Stimulated activated CD8-positive, alpha-beta memory T cell treated with anti-CD3 and anti-CD28 coated beads, Interleukin-2, amount 100 ng/mL, for 48 hours (primary cell): ENCODE data around the gene AKR1A1.
"Not testable (repeated sequence)": the region's sequence is repeated elsewhere in the genome, so short reads cannot be mapped to it uniquely, and the experiment has no call there.

Experiments used
- DNase-seq, 2 donors: peaks; one replicate each; pipeline ENCODE4 v3.0.0-alpha.2; 2020; ENCODE audit warnings: low read depth in 2 of 2

AKR1A1 gene

GRCh38 chr1:45523516-45523915 lies 27.1 kb upstream of the AKR1A1 start:
- not testable (repeated sequence) for DNase-seq

DNA sequence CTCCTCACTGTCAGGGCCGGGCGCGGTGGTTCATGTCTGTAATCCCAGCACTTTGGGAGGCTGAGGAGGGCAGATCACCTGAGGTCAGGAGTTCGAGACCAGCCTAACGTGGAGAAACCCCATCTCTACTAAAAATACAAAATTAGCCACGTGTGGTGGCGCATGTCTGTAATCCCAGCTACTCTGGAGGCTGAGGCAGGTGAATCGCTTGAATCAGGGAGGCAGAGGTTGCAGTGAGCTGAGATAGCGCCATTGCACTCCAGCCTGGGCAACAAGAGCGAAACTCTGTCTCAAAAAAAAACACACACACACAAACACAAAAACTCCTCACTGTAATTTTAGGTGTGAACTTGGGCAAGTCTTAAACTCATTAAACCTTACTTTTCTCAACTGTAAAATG lies 26.7 kb upstream of the AKR1A1 start:
- not testable (repeated sequence) for DNase-seq

- DNase-seq: no peak
Measured at GRCh38 chr1:45526135-45526644, 24.4 kb upstream of the AKR1A1 start.

DNA sequence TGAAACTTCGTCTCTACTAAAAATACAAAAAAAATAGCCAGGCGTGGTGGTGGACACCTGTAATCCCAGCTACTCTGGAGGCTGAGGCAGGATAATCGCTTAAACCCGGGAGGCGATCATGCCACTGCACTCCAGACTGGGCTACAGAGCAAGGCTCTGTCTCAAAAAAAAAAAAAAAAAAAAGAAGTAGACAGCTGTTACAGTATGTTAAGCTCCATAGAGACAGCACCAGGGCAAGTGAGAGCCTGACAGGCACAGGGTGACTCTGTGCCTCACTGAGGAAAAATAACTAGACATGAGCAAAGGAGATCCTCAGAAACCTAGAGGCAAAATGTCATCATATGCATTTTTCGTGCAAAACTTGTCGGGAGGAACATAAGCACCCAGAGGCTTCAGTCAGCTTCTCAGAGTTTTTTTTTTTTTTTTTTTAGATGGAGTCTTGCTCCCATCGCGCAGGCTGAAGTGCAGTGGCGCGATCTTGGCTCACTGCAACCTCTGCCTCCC lies 19.9 kb upstream of the AKR1A1 start:
- DNase-seq: no peak

GRCh38 chr1:45531873-45532272 lies 18.8 kb upstream of the AKR1A1 start:
- no peak for DNase-seq

DNA sequence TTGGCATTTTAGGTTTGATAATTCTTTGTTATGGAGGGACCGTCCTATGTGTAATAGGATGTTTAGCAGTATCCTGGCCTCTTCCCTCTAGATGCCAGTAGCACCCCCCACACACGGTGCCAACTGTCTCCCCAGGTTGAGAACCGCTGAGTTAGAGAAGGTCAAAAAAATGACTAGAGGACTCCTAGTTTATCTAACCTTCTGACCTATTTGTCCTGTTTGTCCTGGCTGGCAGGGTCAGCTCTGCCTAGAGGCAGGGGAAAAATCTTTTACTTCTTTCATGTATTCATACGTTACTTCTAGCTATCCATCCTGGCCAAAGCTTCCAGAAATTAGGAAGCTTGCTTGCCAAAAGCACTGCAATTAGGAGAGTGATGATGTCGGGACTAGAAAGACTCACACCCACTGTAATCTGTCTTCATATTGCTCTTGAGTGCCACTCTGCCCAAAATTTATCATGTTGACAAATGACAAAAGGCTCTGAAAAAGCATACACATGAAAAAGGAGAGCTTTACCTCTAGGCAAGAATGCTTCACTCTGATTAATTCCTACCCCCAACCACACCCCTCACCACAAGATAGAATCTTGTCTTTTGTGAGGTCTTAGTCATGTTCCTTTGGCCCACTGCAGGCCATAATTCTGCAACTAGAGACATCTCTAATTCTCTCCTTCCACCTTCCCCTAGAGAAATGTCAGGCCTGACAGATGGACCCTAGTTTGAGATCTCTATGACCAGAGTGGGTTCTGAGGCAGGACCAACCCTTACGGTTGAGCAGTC lies 14.4 kb upstream of the AKR1A1 start:
- no peak for DNase-seq

GRCh38 chr1:45536886-45537285 lies 13.7 kb upstream of the AKR1A1 start:
- no peak for DNase-seq

- no peak for DNase-seq
Measured at GRCh38 chr1:45541193-45541592, 9.4 kb upstream of the AKR1A1 start.

- DNase-seq: no peak
Measured at GRCh38 chr1:45542591-45542990, 8.0 kb upstream of the AKR1A1 start.

DNA sequence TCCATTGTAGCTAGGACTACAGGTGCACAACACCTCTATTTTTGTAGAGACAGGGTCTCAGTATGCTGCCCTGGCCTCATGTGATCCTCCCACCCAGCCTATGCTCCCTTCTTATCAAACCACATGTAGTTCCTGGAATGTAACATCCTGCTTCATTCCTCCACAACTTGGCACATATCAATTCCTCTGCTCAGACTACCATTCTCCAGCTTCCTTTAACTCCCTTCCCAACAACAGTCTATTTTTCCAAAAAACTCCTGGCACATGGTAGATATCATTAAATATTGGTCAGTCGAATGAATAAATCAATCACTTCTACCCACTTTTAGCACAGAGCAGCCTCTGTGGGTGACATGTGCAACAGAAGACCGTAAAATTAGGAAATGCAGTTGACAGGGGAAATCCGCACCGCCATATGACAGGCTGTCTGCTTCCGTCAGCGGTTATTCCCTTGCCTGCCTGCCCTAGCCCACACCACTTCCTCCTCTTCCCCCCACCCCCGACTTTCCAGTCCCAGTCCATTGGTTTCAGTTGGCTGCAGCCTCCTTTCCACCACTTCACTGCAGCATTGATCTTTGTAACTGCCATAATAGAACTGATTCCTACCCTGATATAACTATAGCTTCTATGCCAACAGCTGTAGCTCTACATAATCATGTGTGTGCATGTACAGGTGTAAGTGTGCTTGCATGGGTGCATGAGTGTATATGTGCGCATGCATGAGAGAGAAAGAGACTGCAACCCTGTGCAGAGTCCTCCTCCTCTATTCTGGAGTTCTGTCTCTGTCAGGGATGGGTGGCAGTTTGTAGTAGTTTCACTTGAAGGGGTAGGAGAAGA lies 6.8 kb upstream of the AKR1A1 start:
- DNase-seq: peak; percentile 53 to 58

DNA sequence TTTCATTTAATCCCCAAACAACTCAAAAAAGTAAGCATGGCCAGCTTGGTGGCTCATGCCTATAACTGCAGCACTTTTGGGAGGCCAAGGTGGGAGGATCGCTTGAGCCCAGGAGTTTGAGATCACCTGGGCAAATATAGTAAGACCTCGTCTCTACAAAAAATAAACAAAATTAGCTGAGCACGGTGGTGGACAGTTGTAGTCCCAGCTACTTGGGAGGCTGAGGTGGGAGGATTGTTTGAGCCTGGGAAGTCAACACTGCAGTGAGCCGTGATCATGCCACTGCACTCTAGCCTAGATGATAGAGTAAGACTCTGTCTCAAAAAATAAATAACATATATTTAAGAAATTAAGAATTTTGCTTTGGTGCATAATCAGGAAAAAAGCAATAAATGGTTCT lies 6.1 kb upstream of the AKR1A1 start:
- no peak for DNase-seq

DNA sequence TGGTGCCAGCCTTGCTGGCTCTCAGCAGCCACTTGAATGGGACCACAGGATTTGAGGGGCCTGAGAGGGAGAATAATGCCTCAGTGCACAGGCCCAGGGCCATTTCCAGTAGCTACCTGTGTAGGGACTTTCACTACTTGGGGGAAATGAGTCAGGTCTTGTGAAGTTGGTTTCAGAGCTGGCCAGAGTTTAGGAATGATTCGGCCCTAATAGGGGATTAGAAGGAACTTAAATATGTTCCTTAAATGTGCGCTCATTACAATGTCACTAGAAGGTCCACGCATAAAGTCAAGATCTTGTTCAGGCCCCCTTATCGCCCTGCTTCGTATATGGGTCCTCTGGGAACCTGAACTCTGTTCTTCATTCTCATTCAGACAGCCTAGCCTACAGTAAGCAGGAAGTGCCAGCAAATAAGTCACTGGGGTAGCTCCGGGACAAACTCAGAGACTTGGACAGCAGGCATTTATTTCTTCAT lies 5.6 kb upstream of the AKR1A1 start:
- peak in 1 of 2 donors; percentile 28 for DNase-seq

GRCh38 chr1:45545553-45546310 lies 4.9 kb upstream of the AKR1A1 start:
- no peak for DNase-seq

DNA sequence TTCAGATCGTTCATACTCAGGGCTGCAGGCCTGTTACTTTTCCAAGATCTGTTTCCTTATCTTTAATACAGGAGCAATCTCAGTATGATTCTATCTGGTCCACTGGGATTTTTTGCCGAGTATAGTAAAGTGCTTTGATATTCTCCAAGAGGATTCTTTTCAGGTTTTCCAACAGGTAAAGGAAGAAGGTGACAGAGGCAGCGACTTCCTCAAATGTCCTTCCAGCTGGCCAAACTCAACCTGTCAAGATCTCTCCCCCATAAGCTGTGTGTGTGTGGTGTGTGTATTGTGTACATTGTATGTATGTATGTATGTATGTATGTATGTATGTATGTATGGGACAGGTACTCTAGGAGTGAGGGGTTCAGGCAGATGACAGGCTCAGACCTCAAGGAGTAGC lies 1.1 kb downstream of the AKR1A1 start:
- no peak for DNase-seq

GRCh38 chr1:45552331-45552730 lies 1.7 kb downstream of the AKR1A1 start:
- no peak for DNase-seq

DNA sequence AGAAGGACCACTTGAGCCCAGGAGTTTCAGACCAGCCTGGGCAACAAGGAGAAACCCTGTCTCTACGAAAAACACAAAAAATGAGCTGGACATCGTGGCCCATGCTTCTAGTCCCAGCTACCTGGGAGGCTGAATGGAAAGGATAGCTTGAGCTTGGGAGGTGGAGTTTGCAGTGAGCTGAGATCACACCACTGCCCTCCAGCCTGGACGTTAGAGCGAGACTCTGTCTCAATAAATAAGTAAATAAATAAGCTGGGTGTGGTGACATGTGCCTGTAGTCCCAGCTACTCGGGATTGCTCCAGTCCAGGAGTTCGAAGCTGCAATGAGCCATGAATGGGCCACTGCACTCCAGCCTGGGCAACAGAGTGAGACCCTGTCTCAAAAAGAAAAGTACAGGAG lies 3.6 kb downstream of the AKR1A1 start:
- DNase-seq: no peak

DNA sequence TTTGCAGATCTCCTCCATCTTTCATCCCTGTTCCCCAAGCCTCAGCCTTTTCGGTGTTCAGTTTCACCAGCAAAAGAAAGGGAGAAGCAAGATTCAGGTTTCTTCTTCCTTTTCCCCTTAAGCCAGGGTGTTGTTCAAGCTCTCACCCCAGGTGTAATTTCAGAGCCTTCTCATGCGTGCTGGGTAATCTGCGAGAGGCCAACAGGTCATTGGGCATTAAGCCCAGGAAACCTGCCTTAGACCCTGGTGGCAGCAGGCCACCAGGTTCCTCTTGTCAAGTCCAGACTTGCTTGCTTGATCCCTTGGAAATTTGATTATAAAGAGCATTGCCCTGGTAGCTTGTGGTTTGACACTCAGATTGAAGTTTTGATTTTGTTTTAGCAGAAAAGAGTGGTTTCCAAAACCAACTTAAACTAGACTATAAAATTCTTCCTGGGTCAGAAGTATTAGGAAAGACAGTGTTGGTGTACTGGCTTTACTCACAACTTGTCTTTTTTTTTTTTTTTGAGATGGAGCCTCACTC lies 6.9 kb downstream of the AKR1A1 start:
- DNase-seq: no peak

DNA sequence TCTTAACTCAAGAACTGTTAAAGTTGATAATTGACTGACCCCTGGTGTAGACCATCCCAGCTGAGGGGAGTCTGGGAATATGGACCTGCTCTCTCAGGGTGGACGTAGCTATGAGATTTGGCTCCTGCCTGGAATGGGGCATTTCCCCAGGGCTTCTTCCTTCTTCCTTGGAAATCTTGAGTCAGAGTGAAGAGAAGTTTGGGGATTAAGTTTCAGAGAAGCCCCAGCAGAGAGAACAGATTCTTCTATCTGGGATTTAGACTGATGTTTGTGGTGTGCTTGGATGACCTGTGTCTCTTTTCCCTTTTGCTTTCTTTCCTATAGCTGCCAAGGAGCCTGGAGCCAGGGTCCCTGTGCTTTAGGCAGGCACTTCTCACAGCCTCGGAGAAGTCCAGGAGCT lies 13.2 kb downstream of the AKR1A1 start:
- no peak for DNase-seq

- no peak for DNase-seq
Measured at GRCh38 chr1:45566722-45567121, 16.1 kb downstream of the AKR1A1 start.

GRCh38 chr1:45567911-45568310 lies 17.3 kb downstream of the AKR1A1 start:
- DNase-seq: no peak

GRCh38 chr1:45568421-45568820 lies 17.8 kb downstream of the AKR1A1 start:
- DNase-seq: no peak

DNA sequence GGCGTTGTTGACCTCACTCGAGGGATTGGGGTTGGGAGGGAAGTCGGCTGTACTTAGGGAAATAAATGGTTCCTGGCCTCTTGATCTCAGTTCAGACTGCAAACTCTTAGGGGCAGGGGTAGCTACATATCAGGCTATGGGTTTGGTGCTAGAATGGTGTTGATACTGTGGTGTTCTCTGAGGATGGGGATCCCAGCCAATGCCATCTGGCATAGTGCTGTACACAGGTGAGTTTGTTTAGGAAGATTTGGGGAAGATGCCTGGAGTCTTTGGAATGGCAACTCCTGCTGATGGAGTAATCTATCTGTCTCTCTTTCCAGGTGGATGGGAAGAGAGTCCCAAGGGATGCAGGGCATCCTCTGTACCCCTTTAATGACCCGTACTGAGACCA lies 18.9 kb downstream of the AKR1A1 start:
- DNase-seq: no peak
